ENCODE measurements around the gene MZT2A.
"Not testable (repeated sequence)": the region's sequence is repeated elsewhere in the genome, so short reads cannot be mapped to it uniquely, and the experiment has no call there.

The MZT2A gene

GRCh38 chr2:131519871-131520470, 27.8 kb upstream of the MZT2A start:
- DNase-seq = not testable (repeated sequence)

DNA sequence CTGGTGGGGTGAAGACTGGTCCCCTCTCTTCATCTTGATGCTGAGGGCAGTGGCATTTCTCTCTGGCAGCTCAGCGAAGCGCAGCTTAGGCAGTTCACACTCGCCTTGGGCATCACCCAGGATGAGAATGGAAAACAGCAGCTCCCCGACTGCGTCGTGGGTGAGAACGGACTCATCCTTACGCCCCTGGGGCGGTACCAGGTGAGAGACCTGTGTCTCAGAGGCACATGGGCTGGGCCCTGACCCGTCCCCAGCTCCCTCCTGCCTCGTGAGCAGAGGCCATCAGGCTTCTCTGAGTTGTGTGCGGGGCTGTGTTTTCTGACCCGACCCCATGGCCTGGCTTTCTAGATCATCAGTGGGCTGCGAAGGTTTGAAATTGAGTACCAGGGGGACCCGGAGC, 27.3 kb upstream of the MZT2A start:
- DNase-seq = no peak

GRCh38 chr2:131518531-131518930, 26.3 kb upstream of the MZT2A start:
- not testable (repeated sequence) for DNase-seq

- not testable (repeated sequence) for DNase-seq
Measured at GRCh38 chr2:131517856-131518255, 25.7 kb upstream of the MZT2A start.

GRCh38 chr2:131517106-131517831, 25.1 kb upstream of the MZT2A start:
- DNase-seq = no peak

GRCh38 chr2:131516621-131517020, 24.4 kb upstream of the MZT2A start:
- DNase-seq = not testable (repeated sequence)

GRCh38 chr2:131516011-131516410, 23.8 kb upstream of the MZT2A start:
- no peak for DNase-seq

DNA sequence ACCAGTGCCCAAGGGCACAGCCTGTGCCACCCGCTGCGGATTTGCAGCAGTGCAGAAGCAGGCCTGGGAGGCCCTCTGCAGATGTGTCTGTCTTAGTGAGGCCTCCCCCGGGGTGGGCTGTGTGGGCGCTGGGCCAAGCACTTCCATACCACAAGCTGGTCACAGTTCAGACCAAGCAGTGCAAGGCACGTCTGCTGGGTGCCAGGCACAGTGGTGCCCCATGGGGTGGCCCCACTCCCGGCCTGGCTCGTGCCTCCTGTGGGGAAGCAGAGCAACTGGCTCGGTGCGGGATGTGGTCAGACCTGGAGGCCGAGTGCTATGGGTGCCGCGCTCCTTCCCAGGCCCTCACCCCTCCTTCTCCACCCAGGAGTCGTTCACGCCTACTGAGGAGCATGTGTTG, 23.0 kb upstream of the MZT2A start:
- not testable (repeated sequence) for DNase-seq

- DNase-seq = not testable (repeated sequence)
Measured at GRCh38 chr2:131514408-131515166, 22.4 kb upstream of the MZT2A start.

DNA sequence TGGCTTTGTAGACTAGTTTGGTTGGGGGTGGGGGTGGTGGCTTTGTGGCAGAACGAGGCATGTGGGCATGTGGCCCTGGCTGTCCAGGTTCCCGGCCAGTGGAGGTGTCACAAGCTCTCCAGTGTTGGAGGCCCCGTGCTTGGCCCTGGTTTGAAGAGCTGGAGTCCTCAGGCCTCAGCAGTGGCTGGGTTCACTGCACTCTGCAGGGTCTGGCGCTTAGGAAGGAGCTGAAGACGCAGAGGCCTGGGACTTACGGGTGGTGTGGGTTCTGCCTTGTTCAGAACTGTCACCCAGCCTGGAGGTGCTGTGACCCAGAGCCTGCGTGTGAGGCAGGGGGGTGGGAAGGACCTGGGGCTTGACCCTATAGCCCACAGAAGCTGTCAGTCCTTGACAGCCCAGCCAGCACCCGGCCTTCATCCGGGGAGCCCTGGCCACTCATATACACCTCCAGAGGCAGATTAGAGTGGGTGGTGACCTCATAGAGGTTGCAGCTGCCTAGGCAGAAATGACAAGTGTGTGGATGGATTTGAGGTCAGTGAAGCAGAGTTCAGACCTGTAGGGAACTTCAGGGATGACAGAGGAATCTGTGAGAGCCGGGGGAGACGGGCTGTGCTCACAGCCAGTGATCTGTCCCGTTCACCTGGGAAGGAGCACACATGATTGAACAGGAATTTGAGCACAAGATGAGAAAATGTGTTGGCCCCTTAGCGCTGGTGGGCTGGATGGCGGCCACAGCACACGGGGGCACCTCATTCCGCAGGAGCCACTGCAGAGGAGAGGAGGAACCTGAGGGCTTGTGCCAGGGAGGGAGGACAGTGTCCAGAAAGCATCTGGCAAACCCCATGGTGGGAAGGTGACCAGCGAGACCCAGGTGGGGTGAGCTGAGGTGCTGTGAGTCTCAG, 20.0 kb upstream of the MZT2A start:
- not testable (repeated sequence) for DNase-seq

DNA sequence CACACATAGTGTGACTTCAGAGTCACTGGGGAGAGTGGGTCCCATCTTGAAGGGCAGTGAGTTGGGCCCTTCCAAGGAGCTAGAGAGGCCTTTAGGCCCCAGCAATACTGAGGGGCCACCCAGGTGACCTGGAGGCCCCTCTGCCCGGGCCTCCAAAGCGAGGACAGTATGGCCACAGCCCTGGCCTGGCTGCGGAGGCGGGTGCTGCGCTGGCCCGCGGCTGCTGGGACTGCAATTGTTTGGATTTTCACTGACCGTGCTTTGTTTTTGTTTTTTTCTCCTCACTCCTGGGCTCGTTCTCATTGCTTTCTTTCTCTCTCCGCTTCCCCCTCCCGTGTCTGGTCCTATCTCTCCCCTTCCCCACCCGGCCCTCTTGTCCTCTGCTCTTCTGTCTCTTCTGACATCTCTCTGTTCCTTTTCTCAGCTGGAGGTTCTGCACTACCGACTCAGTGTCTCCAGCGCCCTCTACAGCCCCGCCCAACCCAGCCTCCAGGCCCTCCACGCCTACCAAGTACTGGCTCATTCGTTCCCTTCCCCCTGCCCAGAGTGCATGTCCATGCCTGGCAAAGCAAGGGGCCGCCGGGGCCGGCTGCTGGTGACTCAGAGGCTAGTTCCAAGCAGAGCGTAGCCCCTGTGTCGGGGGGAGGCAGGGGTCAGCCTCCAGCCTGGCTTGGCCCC, 19.2 kb upstream of the MZT2A start:
- not testable (repeated sequence) for DNase-seq

DNA sequence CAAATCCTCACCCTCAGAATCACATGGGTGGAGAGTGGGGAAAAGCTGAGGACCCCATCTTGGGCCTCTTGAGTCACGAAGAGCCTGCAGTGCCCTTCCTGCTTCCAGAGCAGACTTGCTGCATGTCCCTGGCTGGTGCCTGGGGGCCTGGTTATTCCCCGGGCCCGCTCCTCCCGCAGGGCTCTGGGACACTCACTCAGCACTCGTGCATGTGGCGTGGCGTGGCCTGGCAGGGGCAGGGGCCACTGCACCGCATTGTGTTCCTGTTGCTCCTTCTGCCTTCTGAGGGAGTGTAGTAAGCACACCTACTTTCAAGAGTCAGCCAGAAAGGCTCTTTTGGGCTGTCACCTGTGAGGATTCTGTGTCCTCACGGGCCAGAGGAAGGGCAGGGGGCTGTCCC, 17.4 kb upstream of the MZT2A start:
- DNase-seq = no peak

DNA sequence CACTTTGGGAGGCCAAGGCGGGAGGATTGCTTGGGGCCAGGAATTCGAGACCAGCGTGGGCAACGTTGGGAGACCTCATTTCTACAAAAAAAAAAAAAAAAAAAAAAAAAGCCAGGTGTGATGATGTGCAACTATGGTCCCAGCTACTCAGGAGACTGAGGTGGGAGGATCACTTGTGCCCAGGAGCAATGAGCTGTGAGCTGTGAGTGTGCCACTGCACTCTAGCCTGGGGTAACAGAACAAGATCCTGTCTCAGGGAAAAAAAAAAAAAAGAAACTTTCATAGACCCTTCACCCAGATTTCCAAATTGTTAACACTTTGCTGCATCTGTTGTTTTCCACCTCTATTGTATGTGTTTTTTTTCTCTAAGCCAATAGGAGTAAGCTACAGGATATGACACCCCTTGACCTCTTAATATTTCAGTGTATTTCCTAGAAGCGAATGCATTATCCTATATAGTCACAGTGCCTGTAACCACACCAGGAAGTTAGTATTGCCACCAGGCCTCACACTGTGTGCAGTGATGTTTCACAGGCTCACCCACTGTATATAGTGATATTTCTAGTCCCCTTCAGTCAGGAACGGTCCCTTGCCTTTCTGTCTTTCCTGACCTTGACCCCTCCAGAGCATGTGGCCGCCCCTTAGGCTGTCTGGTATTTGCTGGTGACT, 12.0 kb upstream of the MZT2A start:
- DNase-seq = not testable (repeated sequence)

DNA sequence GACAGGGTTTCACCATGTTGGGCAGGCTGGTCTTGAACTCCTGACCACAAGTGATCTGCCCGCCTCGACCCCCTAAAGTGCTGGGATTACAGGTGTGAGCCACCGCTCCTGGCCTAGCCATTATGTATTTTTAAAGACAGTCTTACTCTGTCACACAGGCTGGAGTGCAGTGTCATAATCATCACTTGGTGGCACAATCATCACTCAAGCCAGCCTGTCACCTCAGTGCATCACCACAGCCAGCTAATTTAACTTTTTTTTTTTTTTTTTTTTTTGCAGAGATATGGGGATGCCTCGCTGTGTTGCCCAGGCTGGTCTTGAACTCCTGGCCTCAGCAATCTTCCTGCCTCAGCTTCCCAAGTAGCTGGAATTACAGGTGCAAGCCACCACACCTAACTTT, 11.4 kb upstream of the MZT2A start:
- DNase-seq = not testable (repeated sequence)

DNA sequence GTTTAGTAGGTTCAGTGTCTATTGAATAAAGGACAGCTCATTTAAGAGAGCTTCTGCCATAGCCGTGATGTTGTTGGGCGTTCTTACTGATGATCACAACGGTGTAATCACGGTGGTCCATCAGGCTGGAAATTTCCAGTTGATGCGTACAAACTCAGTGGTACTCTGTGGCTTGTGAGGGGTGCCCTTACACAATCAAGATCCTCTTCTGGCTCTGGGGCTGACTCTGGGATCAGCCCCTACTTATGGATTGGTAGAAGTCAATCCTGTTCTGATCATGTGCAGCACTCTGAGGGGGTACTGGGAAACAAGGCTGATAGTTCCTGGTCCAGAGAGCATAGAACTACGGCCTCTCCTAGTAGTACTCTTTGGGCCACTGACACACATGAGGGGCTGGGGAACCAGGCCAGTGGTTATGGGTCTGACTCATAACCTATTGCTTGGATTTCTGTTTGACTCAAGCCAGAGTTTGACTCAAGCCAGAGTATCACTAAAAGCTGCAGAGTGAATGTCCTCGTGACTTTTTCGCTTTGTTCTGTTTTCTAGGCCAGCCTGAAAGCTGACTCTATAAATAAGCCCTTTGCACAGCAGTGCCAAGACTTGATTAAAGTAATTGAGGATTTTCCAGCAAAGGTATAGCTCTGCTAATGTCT, 6.2 kb upstream of the MZT2A start:
- not testable (repeated sequence) for DNase-seq

GRCh38 chr2:131495506-131495905, 3.3 kb upstream of the MZT2A start:
- not testable (repeated sequence) for DNase-seq

DNA sequence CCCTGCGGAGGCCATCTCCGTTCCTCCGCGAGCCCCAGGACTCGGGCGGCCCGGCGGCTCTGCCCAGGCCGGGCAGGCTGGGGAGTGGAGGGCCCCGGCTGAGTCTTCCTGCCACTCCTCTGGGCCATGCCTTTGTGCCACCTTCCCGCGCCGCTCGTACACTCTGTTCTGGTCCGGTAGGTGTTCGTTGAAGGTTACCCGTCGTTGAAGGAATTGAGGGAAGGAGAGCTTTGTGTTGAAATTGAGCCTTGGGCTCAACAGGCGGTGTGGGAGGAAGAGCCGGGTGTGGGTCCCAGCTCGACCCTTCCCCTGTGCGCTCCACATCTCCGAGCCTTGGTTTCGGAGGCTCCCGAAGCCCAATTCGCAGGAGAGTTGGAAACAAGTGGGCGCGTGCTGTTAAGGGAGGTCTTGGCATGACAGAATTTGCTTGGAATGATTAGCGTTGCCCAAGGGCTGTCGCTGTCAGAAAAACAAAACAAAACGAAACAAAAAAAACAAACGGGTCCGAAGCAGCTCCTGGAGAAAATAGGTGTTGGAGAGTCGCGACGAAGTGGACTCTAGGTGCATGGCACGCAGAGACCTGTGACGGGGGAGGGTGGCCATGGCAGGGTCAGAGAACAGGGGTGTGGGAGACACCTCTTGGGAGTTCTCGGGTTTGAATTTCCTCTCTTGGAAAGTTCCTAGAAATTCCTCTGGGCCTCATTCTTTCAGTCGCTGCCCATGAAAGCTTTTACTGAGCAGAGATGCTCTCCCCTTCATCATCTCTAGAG, 1.2 kb upstream of the MZT2A start:
- DNase-seq = no peak

DNA sequence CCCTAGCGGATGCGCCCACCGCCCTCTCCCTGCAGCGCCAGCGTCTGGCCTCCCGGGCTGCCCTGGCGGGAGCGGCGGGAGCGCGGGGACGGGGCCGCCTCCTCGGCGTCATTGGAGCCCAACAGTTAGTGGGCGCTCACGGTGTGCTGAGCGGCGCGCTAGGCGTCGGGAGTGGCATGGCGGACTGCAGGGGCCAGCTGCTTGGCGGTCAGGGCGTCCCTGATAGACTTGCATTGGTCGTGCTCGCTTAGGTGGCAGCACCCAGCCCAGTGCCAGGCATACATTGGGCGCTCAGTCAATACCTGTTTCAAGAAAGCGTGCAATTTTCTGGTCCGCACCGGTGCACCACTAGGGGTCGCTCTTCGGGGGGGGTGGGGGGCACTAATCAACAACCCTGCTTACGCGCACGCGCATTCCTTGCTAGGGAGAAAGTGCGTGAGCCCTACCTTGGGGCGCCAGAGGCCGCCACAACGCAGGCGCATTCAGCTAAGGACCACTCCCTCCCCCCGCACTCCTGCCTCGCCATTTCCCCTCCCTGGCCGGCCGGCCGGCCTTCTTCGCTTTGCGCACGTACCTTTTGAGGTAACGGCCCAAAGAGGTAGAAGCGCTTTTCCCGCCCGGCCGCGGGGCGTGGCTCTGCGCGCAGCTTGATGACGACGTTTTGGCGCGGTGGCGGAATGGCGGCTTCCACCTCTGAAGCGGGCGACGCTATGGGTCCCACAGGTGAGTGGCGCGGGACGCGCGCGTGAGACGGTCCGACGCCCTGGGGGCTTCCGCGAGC, 411 bp upstream of the MZT2A start:
- DNase-seq = peak; percentile 99

DNA sequence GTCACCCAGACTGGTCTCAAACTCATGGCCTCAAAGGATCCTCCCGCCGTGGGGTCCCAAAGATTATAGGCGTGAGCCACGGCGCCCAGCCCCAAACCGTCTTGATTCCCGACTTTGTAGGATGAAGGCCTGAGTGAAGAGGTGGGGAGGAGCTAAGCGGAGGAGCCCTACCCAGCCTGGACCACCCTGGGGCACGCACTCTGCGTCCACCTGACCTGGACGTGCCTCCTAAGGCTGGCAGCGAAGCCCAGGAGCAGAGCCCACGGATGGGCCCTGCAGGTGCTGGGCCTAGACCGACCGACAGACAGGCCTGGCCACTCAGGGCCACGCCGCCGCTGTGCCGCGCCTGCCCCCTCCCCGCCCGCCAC, 744 bp downstream of the MZT2A start:
- not testable (repeated sequence) for DNase-seq

Measured in activated CD8-positive, alpha-beta memory T cell treated with anti-CD3 and anti-CD28 coated beads, Interleukin-2, amount 50 U/mL, for 48 hours (primary cell).